Activated CD8-positive, alpha-beta T cell treated with anti-CD3 and anti-CD28 coated beads for 36 hours (primary cell): ENCODE data around the gene FGFBP2. TPM values are rescaled to one million over a fixed set of nuclear protein-coding genes. Genes with fewer than 3 reads are reported as not detected.

ENCODE experiments used
- ATAC-seq: fragments of 200-7000 bp; cut with Tn5 transposase; one replicate; pipeline ENCODE4 v1.10.0; 2021; ENCODE audit warnings: mild to moderate bottlenecking, moderate library complexity
- CTCF ChIA-PET: fragments of 350-600 bp; sonication (Branson Sonifier 250); formaldehyde crosslinking; loops from one replicate; lab custom pipeline; 2021; ENCODE audit warnings: antibody characterized with exemption; lab: Charles Lee
- POLR2A ChIA-PET: fragments of 350-600 bp; sonication (Branson Sonifier 250); formaldehyde crosslinking; loops from one replicate; lab custom pipeline; 2021; ENCODE audit warnings: antibody characterized with exemption; lab: Charles Lee
- DNase-seq: peaks from one replicate; pipeline ENCODE4 v3.0.0-alpha.2; 2020
- H3K27ac Mint-ChIP-seq: one replicate; pipeline ENCODE4 v1.8.0; 2021; ENCODE audit warnings: mild to moderate bottlenecking, mixed read lengths
- H3K27me3 Mint-ChIP-seq: one replicate; pipeline ENCODE4 v1.8.0; 2021; ENCODE audit warnings: mixed read lengths
- H3K36me3 Mint-ChIP-seq: one replicate; pipeline ENCODE4 v1.8.0; 2021; ENCODE audit warnings: low read depth, mixed read lengths
- H3K4me1 Mint-ChIP-seq: one replicate; pipeline ENCODE4 v1.8.0; 2021; ENCODE audit warnings: low read depth, mixed read lengths
- H3K4me3 Mint-ChIP-seq: one replicate; pipeline ENCODE4 v1.8.0; 2021; ENCODE audit warnings: mild to moderate bottlenecking, moderate library complexity, mixed read lengths
- H3K9me3 Mint-ChIP-seq: one replicate; pipeline ENCODE4 v1.8.0; 2021; ENCODE audit warnings: mixed read lengths
- intact Hi-C: fragments of 100-400 bp; cut with micrococcal nuclease; formaldehyde crosslinking; loops from one replicate; pipeline ENCODE4 v1.10.0; 2022
- total RNA-seq, 2 experiments: library from RNA; stranded (reverse); gene quantifications; one replicate each; pipeline ENCODE4 v1.2.3, GENCODE V29; 2021
- TF ChIP-seq, protein P1 (sequence below): fragments of 200-600 bp; IDR thresholded peaks from one replicate; pipeline ENCODE4 v1.8.0; 2022; ENCODE audit warnings: antibody characterized with exemption, mild to moderate bottlenecking

Gene FGFBP2
- total RNA-seq, 2 experiments from 2014 or later: 6.3 to 8.2 TPM

GRCh38 chr4:15964159-15964558 lies 1.2 kb upstream of the FGFBP2 start:
- ChIA-PET POLR2A (no interaction called here), CTCF (interaction anchor here (0.6 to 4.8 kb wide), 11 partner anchors 32 to 309 kb away, joined by 3 to 50 read pairs (median 5); no protein-coding TSS in a partner anchor)
- intact Hi-C loops: no loop called here
- DNase-seq (peak; percentile 20), ATAC-seq (no peak)
- Mint-ChIP-seq H3K36me3 (no peaks in the 10 kb centered on the region), H3K9me3 (peaks cover 6% of the 10 kb centered on the region), H3K27ac (peak overlapping the region; percentile 82), H3K4me1 (peaks cover 33% of the 10 kb centered on the region), H3K4me3 (no peak overlapping the region), H3K27me3 (peaks cover 4% of the 10 kb centered on the region)
- TF ChIP-seq, protein P1, sequence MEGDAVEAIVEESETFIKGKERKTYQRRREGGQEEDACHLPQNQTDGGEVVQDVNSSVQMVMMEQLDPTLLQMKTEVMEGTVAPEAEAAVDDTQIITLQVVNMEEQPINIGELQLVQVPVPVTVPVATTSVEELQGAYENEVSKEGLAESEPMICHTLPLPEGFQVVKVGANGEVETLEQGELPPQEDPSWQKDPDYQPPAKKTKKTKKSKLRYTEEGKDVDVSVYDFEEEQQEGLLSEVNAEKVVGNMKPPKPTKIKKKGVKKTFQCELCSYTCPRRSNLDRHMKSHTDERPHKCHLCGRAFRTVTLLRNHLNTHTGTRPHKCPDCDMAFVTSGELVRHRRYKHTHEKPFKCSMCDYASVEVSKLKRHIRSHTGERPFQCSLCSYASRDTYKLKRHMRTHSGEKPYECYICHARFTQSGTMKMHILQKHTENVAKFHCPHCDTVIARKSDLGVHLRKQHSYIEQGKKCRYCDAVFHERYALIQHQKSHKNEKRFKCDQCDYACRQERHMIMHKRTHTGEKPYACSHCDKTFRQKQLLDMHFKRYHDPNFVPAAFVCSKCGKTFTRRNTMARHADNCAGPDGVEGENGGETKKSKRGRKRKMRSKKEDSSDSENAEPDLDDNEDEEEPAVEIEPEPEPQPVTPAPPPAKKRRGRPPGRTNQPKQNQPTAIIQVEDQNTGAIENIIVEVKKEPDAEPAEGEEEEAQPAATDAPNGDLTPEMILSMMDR: peak; percentile 16

- H3K27me3 Mint-ChIP-seq: peaks cover 4% of the 10 kb centered on the region
- no peaks in the 10 kb centered on the region for H3K36me3 Mint-ChIP-seq
- DNase-seq (peak; percentile 92), ATAC-seq (peak; percentile 86)
- intact Hi-C loops: loop anchor here (2.0 kb wide), 1 partner anchor 37 kb away; no protein-coding TSS in a partner anchor
- TF ChIP-seq, protein P1: no peak
- ChIA-PET POLR2A (no interaction called here), CTCF (interaction anchor here (0.6 to 4.8 kb wide), 14 partner anchors 15 to 310 kb away, joined by 3 to 50 read pairs (median 3); no protein-coding TSS in a partner anchor)
- peaks cover 39% of the 10 kb centered on the region for H3K4me1 Mint-ChIP-seq
- H3K27ac Mint-ChIP-seq: peak overlapping the region; percentile 86
- H3K4me3 Mint-ChIP-seq: peak overlapping the region; percentile 59
- H3K9me3 Mint-ChIP-seq: peaks cover 6% of the 10 kb centered on the region
Observed at GRCh38 chr4:15963576-15963975, 601 bp upstream of the FGFBP2 start.

GRCh38 chr4:15961781-15962510 lies 1.0 kb downstream of the FGFBP2 start:
- H3K27me3 Mint-ChIP-seq: peaks cover 2% of the 10 kb centered on the region
- H3K4me3 Mint-ChIP-seq: peak overlapping the region; percentile 59
- peak; percentile 38 for ATAC-seq
- ChIA-PET POLR2A (interaction anchor here (0.6 to 1.6 kb wide), 4 partner anchors 72 to 280 kb away, joined by 3 to 8 read pairs (median 4); partner anchors contain the start of gene FAM200B), CTCF (interaction anchor here (0.8 to 4.8 kb wide), 10 partner anchors 11 to 303 kb away, joined by 3 to 50 read pairs (median 12); partner anchors contain the start of gene FAM200B)
- TF ChIP-seq, protein P1: no peak
- peaks cover 6% of the 10 kb centered on the region for H3K9me3 Mint-ChIP-seq
- intact Hi-C loops: loop anchor here (2.0 kb wide), 1 partner anchor 39 kb away; no protein-coding TSS in a partner anchor
- H3K4me1 Mint-ChIP-seq: peaks cover 42% of the 10 kb centered on the region
- DNase-seq: peak; percentile 81
- H3K36me3 Mint-ChIP-seq: no peaks in the 10 kb centered on the region
- H3K27ac Mint-ChIP-seq: peak overlapping the region; percentile 68

DNA sequence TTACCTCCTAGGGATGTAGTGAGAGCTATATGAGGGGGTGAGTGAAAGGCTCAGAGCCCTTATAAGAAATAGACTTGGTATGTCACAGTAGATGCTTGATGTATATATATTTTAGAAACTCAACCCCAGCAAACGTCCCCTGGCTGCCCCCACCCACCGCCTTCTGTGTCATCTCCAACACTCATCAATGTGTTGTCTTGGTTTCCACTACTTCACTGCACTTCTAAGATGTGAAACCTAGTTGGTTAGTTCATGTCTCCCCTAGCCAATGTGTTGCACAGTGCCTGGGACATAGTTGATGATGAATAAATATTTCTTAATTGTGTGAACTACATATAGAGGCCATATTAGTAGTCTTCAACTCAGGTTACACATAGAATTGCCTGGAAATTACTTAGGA lies 4.4 kb downstream of the FGFBP2 start:
- TF ChIP-seq, protein P1: no peak
- peak; percentile 65 for DNase-seq
- ChIA-PET CTCF (interaction anchor here (0.8 to 2.1 kb wide), 7 partner anchors 38 to 158 kb away, joined by 3 to 15 read pairs (median 4); no protein-coding TSS in a partner anchor), POLR2A (no interaction called here)
- Mint-ChIP-seq H3K27me3 (peaks cover 2% of the 10 kb centered on the region), H3K36me3 (no peaks in the 10 kb centered on the region), H3K4me3 (no peak overlapping the region), H3K9me3 (no peaks in the 10 kb centered on the region), H3K4me1 (peaks cover 38% of the 10 kb centered on the region), H3K27ac (no peak overlapping the region)
- intact Hi-C loops: no loop called here
- peak; percentile 38 for ATAC-seq
